C4-2B (cell line): Measurements from ENCODE around the gene HAAO.

Source experiments
- CTCF ChIP-seq: fragments of 450-650 bp; conservative IDR thresholded peaks from 2 replicates; pipeline ENCODE4 v1.5.1; 2017; ENCODE audit warnings: mild to moderate bottlenecking
- ZFX ChIP-seq: fragments of 450-650 bp; IDR thresholded peaks from 2 replicates; pipeline ENCODE4 v1.6.1; 2017

GRCh38 chr2:42812899-42813479 lies 20.6 kb upstream of the HAAO start:
- TF ChIP-seq CTCF (peak; percentile 44), ZFX (no peak)
